Measurements from ENCODE around the gene CCNYL1.

DNA sequence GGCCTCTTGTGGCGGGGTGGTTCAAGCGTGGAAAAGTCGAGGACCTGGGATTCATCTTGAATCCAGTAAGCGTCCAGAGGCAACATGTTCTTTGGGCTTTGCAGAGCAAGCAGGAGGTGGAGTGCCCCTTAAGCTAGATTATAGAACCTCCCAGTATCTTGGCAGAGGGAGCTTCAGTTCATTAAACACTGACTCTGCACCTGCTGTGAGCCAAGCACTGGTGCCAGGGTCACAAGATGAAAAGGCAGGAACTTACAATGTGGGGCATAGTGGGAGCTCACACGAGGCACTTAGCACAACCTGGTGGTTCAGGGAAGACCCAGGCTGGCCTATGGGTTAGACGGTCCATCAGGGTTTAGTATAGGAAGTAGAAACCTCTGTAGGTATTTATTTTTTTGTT, 65.7 kb downstream of the CCNYL1 start:
- TF ChIP-seq, protein P1, sequence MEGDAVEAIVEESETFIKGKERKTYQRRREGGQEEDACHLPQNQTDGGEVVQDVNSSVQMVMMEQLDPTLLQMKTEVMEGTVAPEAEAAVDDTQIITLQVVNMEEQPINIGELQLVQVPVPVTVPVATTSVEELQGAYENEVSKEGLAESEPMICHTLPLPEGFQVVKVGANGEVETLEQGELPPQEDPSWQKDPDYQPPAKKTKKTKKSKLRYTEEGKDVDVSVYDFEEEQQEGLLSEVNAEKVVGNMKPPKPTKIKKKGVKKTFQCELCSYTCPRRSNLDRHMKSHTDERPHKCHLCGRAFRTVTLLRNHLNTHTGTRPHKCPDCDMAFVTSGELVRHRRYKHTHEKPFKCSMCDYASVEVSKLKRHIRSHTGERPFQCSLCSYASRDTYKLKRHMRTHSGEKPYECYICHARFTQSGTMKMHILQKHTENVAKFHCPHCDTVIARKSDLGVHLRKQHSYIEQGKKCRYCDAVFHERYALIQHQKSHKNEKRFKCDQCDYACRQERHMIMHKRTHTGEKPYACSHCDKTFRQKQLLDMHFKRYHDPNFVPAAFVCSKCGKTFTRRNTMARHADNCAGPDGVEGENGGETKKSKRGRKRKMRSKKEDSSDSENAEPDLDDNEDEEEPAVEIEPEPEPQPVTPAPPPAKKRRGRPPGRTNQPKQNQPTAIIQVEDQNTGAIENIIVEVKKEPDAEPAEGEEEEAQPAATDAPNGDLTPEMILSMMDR (conservative IDR thresholded peaks at IDR 0.05): no peak
- no peak for TF ChIP-seq EZH2 (IDR thresholded peaks at IDR 0.05; ENCODE audit: low read depth)

Measured in PC-9 (cell line).